ENCODE data around the gene LTB4R2. TPM values are rescaled to one million over a fixed set of nuclear protein-coding genes. Genes with fewer than 3 reads are reported as not detected.

Gene LTB4R2
- total and polyA plus RNA-seq, 2 of the 8 experiments (the other 6 are each of a cell fraction or from before 2014, with no cell fraction given), result 5.3 to 6.7 TPM

DNA sequence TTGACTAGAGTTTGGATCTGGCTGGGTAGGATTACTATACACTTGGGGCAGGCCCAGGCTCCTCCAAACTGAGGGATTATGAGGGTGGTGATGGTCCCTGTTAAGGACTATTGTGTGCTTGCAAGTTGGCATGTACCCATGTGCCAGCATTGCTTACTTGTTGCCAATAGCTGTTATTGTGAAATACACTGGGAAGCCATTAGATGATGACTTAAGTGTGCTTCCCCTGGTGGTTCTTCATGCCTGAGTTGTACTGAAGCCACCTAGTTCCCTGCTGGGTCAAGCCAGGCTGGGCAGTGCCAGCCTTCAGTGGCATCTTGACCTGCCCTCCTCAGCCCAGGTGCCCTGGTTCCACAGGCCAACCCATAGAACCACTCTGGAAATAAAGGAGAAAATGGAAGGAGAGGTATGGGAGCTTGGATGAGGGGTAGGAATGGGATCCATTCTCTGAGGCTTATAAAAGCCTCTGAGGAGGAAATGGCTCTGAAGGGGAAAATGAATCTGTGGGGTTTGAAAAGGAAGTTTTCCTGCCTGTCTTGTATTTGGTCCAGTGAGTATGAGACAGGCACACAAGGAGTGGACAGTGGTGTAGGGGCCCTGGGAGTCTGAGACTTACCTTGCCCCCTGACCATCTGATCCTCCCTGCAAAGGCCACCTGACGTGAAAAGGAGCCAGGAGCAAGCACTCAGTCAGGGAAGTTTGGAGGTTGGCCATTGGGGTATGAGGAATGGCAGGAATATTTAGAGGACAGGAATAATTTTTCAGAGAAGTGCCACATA, 2.1 kb downstream of the LTB4R2 start:
- Histone ChIP-seq H3K36me3 (ENCODE audit: control insufficient read depth in 2 of 4, insufficient read depth in 4 of 4, low read length in 3 of 4) (peaks cover 0 to 10% (median 1%) of the 10 kb centered on the region in 4 experiments; a peak in 3 of 8 replicates), H3K79me2 (ENCODE audit: control insufficient read depth in 1 of 2, insufficient read depth in 2 of 2, low read length in 2 of 2) (no peaks in the 10 kb centered on the region), H2BK5ac (ENCODE audit: low read depth, low read length) (no peak overlapping the region), H3K4me1 (replicated peaks in 1 of 4; ENCODE audit: control insufficient read depth in 3 of 4, insufficient read depth in 4 of 4, low read length in 3 of 4) (no peaks in the 10 kb centered on the region; a peak in 2 of 7 replicates), H3K9ac (replicated peaks in 1 of 4; ENCODE audit: extremely low read depth in 1 of 4, low read depth in 3 of 4, low read length in 3 of 4) (no peak overlapping the region), H3K23me2 (ENCODE audit: low read depth, low read length) (peaks cover 1% of the 10 kb centered on the region; the same call in 1 of the 2 replicates), H3K18ac (ENCODE audit: extremely low read depth, low read length) (no peak overlapping the region), H2BK15ac (ENCODE audit: low read length) (no peak overlapping the region), H3K27ac (ENCODE audit: low read depth, low read length) (no peak overlapping the region), H3K56ac (replicated peaks; ENCODE audit: insufficient read length, low read depth, low read length) (no peak overlapping the region), H4K20me1 (replicated peaks in 1 of 2; ENCODE audit: control insufficient read depth in 1 of 2, insufficient read depth in 2 of 2, low read length in 2 of 2) (peaks cover 2 to 6% of the 10 kb centered on the region in 2 experiments), H2BK20ac (ENCODE audit: low read length) (no peak overlapping the region), H4K8ac (ENCODE audit: extremely low read depth, insufficient read depth, low read length) (no peak overlapping the region), H2AFZ (ENCODE audit: low read length) (no peak overlapping the region), H3K9me3 (ENCODE audit: insufficient read depth in 2 of 2, low read depth in 1 of 2, low read length in 1 of 2) (no peaks in the 10 kb centered on the region; a peak in 1 of 4 replicates), H3K4me3 (ENCODE audit: extremely low read depth in 1 of 4, insufficient read depth in 2 of 4, low read depth in 3 of 4, low read length in 4 of 4) (no peak overlapping the region), H4K5ac (ENCODE audit: insufficient read length, low read depth, low read length) (no peak overlapping the region), H4K91ac (replicated peaks; ENCODE audit: insufficient read length, low read length) (no peak overlapping the region), H3K14ac (ENCODE audit: insufficient read length) (no peak overlapping the region), H3K79me1 (ENCODE audit: low read depth, low read length) (no peaks in the 10 kb centered on the region), H2BK12ac (ENCODE audit: low read depth, low read length) (no peak overlapping the region), H2AK5ac (ENCODE audit: low read depth, low read length) (no peak overlapping the region), H3K4me2 (ENCODE audit: insufficient read depth in 1 of 2, low read depth in 2 of 2, low read length in 2 of 2) (no peak overlapping the region), H3K27me3 (replicated peaks in 1 of 4; ENCODE audit: control insufficient read depth in 3 of 4, extremely low read depth in 1 of 4, insufficient read depth in 3 of 4, low read length in 3 of 4) (peaks cover 0 to 12% (median 7%) of the 10 kb centered on the region in 4 experiments; a peak in 6 of 7 replicates), H2BK120ac (replicated peaks; ENCODE audit: low read depth, low read length) (no peak overlapping the region), H3K23ac (ENCODE audit: insufficient read length) (no peak overlapping the region), H3K4ac (replicated peaks; ENCODE audit: insufficient read length, low read depth, low read length) (no peak overlapping the region)
- FAIRE-seq, result no peak
- WGBS, 2 experiments (ENCODE audit: extremely low coverage in 1 of 2, insufficient coverage in 1 of 2, insufficient read length in 1 of 2, insufficient replicate concordance in 2 of 2, low coverage in 1 of 2, low lambda C conversion rate in 2 of 2, missing lambda C conversion rate in 1 of 2), result 90% methylated on average over 1 of the region's 1 CpG; no CpG with 5 or more reads in 1 of the 2 experiments
- CTCF ChIA-PET (ENCODE audit: partially characterized antibody), result interaction anchor here (0.6 to 15.8 kb wide), 6 partner anchors 9 to 161 kb away, joined by 3 to 173 read pairs (median 6); partner anchors contain the start of gene ADCY4
- no peak for DNase-seq (ENCODE audit: low read depth in 1 of 2, low spot score in 2 of 2)
- POLR2A ChIA-PET (ENCODE audit: partially characterized antibody), result interaction anchor here (0.9 to 5.1 kb wide), 5 partner anchors 12 to 125 kb away, joined by 3 to 35 read pairs (median 4); partner anchors contain the start of genes DHRS1, NOP9, RABGGTA and TINF2
- no peak for TF ChIP-seq ASH2L (IDR thresholded peaks at IDR 0.05; ENCODE audit: low read length)
- TF ChIP-seq CREB1 (IDR thresholded peaks at IDR 0.05), result no peak
- no peak for TF ChIP-seq EP300 (IDR thresholded peaks at IDR 0.05; ENCODE audit: borderline replicate concordance in 1 of 2, low read depth in 2 of 2, low read length in 2 of 2)
- TF ChIP-seq ATF3 (IDR thresholded peaks at IDR 0.05; ENCODE audit: insufficient read depth, low read depth, low read length), result no peak
- no peak for TF ChIP-seq GABPA (IDR thresholded peaks at IDR 0.05; ENCODE audit: borderline replicate concordance, insufficient read depth, low read length)
- TF ChIP-seq MAX (IDR thresholded peaks at IDR 0.05), result no peak
- TF ChIP-seq SIN3A (conservative IDR thresholded peaks at IDR 0.05 in 1 of 2, IDR thresholded peaks at IDR 0.05 in 1 of 2; ENCODE audit: low read depth in 1 of 2, low read length in 2 of 2), result no peak
- TF ChIP-seq BCL11A (IDR thresholded peaks at IDR 0.05; ENCODE audit: low read depth in 2 of 2, low read length in 2 of 2), result no peak
- TF ChIP-seq GTF2F1 (IDR thresholded peaks at IDR 0.05; ENCODE audit: borderline replicate concordance, low read depth, low read length), result no peak
- TF ChIP-seq RXRA (IDR thresholded peaks at IDR 0.05; ENCODE audit: insufficient read depth, low read depth, low read length), result no peak
- no peak for TF ChIP-seq TAF1 (IDR thresholded peaks at IDR 0.05; ENCODE audit: low read depth, low read length)
